ENCODE results near the gene DENND6A.
"Not testable (repeated sequence)": the region's sequence is repeated elsewhere in the genome, so short reads cannot be mapped to it uniquely, and the experiment has no call there.

Gene DENND6A

DNA sequence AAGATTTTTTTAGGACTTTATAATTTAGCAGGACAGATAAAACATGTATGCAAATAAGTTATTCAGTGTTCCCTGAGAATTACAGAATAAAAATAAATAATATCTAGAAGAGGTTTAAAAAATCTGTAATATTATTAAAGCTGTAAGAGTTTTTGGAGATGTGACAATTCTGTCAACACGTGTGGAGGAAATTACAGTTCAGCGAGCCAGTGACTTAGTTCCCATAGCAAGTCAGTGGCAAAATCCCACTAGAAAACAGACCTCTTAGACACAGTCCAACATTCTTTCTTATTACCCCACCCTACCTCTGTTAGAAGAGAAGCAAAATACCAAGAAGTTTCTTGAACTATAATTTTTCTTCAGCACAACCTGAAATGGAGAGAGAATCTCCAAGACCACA lies 16.2 kb upstream of the DENND6A start:
- no peak overlapping the region for H3K4me3 ChIP-seq (ENCODE audit: low read length)
- TF ChIP-seq ZNF274 (IDR thresholded peaks at IDR 0.05; ENCODE audit: low read depth, low read length) = no peak

DNA sequence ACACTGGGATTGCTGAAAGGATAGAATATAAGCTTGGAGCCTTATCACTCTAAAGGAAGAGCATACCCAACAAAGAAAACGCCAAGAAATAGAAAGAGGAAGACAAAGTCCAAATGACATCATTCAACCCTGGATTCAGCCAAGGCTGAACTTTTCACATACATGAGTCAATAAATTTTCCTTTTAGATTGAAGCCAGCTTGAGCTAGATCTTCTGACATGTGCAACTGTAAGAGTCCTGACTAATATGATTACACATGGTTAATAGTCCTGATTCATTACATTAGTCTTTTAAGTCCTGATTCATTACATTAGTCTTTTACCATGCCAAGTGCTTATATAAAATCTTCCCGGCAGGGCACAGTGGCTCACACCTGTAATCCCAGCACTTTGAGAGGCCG lies 13.6 kb upstream of the DENND6A start:
- no peak overlapping the region for H3K4me3 ChIP-seq (ENCODE audit: low read length)
- no peak for TF ChIP-seq ZNF274 (IDR thresholded peaks at IDR 0.05; ENCODE audit: low read depth, low read length)

DNA sequence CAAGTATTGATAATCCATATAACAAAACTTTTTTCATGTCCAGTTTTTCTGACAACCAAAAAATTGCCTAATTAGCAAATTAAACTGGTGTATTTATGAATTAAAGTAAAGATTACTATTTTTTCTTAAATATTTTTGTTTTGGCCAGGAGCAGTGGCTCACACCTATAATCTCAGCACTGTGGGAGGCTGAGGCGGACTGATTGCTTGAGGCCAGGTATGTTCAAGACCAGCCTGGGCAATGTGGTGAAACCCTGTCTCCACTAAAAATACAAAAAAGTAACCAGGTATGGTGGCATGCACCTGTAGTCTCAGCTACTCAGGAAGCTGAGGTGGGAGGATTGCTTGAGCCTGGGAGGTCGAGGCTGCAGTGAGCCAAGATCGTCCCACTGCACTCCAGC lies 12.5 kb upstream of the DENND6A start:
- not testable (repeated sequence) for H3K4me3 ChIP-seq (ENCODE audit: low read length)

DNA sequence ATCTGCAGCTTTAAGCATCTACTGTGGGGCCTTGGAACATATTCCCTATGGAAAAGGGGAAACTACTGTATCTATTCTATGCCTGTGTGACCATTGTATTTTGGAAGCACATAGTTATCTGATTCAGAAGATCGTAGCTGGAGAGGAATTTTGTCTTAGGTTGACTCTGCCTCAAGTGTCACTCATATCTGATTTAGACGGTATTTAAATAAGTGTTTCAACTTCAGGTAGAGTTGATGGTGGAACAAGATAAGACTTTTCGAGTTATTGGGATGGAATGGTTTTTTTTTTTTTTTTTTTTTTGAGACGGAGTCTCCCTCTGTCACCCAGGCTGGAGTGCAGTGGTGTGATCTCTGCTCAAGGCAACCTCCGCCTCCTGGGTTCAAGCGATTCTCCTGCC lies 8.9 kb upstream of the DENND6A start:
- no peak overlapping the region for H3K4me3 ChIP-seq (ENCODE audit: low read length)
- TF ChIP-seq ZNF274 (IDR thresholded peaks at IDR 0.05; ENCODE audit: low read depth, low read length) = no peak

DNA sequence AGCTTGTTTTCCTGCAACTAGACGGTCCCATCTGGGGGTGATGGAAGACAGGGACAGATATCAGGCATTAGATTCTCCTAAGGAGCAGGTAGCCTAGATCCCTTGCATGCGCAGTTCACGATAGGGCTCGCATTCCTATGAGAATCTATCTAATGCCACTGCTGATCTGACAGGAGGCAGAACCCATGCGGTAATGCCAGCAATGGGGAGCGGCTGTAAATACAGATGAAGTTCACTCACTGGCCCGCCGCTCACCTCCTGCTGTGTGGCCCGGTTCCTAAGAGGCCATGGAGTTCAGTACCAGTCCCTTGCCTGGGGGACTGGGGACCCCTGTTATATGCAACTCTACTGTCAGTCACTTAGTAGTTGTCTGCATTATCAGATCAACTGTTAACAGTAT lies 7.9 kb upstream of the DENND6A start:
- H3K4me3 ChIP-seq (ENCODE audit: low read length) = no peak overlapping the region
- no peak for TF ChIP-seq ZNF274 (IDR thresholded peaks at IDR 0.05; ENCODE audit: low read depth, low read length)

DNA sequence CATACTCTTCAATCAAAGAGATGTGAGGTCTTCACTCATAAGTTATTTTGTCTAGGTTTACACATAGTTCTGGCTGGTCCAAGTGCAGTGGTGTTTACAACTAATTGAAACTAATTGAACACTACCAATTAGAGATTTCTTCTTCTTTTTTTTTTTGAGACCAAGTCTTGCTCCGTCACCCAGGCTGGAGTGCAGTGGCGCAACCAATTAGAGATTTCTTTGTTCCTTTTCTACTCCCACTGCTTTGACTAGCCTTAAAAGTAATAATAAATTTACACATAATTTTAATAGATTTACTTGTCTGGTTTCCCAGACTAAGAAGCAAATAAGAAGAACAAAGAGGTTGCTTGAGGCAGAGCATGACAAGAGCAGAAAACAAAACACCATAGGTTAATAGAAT lies 6.7 kb upstream of the DENND6A start:
- no peak overlapping the region for H3K4me3 ChIP-seq (ENCODE audit: low read length)
- TF ChIP-seq ZNF274 (IDR thresholded peaks at IDR 0.05; ENCODE audit: low read depth, low read length) = no peak

DNA sequence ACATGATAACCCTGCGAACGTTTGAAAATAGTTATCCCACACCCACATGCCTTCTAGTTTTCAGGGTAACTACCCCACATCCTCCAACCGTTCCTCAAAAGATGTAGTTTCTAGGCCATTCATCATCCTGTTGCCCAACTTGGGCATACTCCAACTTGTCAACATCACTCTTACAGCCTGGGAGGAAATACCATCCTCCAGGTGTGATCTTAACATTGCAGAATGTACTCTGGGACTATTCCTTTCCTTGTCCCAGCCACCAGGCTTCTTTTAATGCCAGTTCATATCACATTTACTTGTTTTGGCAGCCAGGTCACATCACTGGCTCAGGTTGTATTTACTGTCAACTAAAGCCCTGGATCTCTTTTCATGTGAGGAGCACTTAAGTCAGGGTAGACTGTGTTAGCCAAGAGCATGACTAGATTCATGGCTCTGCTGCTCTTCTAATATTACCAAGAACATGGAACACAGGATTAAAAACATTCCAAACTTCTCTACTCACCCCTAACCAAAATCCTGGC lies 4.0 kb upstream of the DENND6A start:
- no peak for TF ChIP-seq ZNF274 (IDR thresholded peaks at IDR 0.05; ENCODE audit: low read depth, low read length)
- H3K4me3 ChIP-seq (ENCODE audit: low read length) = no peak overlapping the region

DNA sequence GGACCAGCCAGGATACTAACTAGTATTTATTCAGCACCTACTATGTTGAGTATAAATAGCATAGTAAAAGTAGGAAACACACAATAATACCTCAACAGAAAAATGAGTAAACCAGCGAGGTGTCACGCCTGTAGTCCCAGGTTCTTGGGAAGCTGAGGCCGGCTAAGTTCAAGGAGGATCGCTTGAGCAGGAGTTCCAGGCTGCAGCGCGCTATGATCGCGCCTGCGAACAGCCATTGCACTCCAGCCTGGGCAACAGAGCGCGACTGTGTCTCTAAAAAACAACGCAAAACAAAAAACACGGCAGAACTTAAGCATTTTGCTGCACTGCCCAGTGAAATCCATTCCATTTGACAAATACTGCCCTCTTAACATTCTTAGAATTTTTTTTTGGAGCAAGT lies 1.3 kb upstream of the DENND6A start:
- H3K4me3 ChIP-seq (ENCODE audit: low read length) = no peak overlapping the region
- TF ChIP-seq ZNF274 (IDR thresholded peaks at IDR 0.05; ENCODE audit: low read depth, low read length) = no peak

DNA sequence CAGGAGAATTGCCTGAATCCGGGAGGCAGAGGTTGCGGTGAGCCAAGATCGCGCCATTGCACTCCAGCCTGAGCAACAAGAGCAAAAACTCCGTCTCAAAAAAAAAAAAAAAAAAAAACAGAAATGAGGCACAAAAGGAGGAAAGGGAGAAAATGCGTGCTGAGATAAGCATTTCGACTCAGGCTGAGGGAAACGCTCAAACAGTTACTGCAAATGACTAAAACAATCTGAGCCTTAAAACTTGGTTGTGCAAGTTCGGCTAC lies 813 bp downstream of the DENND6A start:
- peak overlapping the region; percentile 72 for H3K4me3 ChIP-seq (ENCODE audit: low read length)

DNA sequence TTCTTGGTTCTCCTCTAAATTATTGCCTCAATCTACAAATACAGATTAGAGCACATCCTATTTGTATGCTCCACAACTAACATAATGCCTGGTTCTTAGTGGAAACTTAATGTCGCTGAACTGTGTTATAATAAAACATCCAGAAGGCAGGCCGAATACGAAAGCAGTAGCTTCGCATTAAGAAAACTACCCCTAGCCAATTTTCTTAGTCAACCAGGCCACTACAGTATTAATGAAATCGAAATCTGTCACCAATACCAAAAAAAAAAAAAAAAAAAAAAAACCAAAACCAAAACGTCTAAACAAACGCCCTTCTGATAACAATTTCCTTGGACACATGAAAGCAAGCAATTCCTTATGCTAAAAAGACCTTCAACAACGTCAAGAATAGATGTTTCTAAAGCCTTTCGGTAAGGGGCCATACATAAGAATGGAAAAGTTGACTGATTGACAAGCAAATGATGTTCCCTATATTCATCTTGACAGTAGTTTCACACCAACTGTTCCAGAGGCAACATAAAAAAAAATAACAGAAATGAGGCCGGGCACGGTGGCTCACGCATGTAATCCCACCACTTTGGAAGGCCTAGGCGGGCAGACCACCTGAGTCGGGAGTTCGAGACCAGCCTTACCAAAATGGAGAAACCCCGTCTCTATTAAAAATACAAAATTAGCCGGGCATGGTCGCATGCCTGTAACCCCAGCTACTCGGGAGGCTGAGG lies 1.3 kb downstream of the DENND6A start:
- peak overlapping the region; percentile 72 for H3K4me3 ChIP-seq (ENCODE audit: low read length)
- no peak for TF ChIP-seq ZNF274 (IDR thresholded peaks at IDR 0.05; ENCODE audit: low read depth, low read length)

DNA sequence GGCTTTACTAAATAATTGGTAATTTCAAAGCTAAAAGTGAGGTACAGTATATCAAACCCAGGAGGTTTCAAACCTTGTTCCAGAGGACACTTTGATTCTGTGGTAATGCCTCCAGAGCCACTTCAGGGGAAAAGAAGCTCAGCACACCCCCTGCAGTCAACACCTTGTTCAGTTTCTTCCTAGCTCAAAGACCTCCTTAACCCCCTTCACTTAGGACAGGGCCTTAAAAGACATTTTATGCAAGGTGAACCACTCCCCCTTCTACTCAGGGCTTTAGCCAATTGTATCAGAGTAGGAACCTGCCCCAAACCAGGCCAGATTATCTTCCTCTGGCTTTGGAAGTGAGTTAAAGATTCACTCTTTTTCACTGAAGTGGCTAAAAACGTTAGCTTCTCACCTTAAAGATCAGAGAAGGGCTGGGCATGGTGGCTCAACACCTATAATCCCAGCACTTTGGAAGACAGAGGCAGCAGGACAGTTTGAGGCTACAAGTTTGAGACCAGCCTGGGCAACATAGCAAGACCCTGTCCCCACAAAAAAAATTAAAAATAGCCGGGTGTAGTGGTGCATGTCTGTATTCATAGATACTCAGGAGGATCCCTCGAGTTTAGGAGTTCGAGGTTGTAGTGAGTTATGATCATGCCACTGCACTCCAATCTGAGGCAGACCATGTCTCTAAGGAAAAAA lies 3.4 kb downstream of the DENND6A start:
- TF ChIP-seq ZNF274 (IDR thresholded peaks at IDR 0.05; ENCODE audit: low read depth, low read length) = no peak
- H3K4me3 ChIP-seq (ENCODE audit: low read length) = no peak overlapping the region; the same call in 1 of the 2 replicates

DNA sequence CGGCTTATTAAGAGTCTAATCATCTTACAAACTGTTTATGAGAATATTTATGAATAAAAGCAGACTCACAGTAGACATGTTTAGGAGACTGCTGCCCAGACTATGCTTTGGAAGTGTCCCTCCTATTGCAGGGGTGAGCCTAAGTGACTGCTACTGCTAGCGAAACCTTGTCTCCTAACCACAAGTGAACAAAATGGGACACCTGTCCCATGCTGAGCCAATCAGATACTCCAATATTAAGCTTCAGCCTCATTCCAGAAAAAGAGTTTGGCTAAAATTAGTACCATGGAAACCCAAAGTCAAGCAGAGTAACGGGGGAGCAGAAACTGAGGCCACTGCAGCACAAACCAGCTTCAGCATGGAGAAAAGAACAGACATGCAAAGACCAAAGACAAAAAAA lies 4.6 kb downstream of the DENND6A start:
- no peak for TF ChIP-seq ZNF274 (IDR thresholded peaks at IDR 0.05; ENCODE audit: low read depth, low read length)
- H3K4me3 ChIP-seq (ENCODE audit: low read length) = no peak overlapping the region

DNA sequence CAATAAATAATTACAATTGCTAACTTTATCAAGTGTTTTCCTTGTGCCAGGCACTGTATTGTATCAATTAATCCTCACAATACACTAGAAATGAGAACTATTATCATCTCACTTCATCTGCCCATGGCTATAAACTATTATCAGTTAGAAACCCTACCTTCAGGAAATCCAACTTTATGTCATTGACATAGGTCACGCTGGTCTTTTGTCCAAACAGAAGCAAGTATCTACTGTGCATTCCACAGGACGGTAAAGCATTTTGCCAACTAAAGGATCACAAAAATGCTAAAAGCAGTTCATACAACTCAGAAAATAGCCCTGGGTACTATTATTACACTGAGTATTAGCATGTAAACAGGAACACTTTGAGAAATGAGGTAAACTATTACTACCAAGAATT lies 9.6 kb downstream of the DENND6A start:
- TF ChIP-seq ZNF274 (IDR thresholded peaks at IDR 0.05; ENCODE audit: low read depth, low read length) = no peak
- no peak overlapping the region for H3K4me3 ChIP-seq (ENCODE audit: low read length)

DNA sequence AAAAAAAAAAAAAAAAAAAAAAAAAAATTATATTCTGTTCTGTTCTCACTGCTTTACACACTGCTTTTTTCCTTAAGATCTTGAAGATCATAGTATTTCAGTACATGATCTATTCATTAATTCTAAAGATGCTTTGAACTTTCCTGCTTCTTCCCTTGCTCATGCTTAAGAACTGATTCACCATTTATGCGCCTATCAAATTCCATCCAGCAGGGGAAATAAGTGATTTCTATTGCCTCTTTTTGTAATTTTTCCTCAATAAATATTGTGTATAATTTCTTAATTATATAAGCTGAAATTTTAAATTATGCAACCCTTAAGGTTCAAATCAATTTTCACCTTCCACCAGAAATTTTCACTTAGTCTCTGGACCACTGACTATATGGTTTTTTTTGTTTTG lies 10.6 kb downstream of the DENND6A start:
- H3K4me3 ChIP-seq (ENCODE audit: low read length) = no peak overlapping the region
- TF ChIP-seq ZNF274 (IDR thresholded peaks at IDR 0.05; ENCODE audit: low read depth, low read length) = no peak

DNA sequence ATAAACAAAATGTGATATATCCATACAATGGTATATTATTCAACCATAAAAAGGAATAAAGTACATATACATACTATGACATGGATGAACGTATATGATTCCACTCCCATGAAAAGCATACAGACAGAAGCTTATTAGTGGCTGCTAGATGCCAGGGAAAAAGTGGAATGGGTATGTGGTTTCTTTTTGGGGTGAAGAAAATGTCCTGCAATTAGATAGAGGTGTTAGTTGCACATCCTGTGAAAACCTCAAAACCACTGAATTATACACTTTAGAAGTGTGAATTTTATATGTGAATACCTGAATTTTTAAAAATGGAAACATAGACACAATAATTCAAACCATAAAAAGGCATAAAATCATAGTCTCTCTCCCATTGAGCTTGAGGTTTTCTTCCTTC lies 11.2 kb downstream of the DENND6A start:
- TF ChIP-seq ZNF274 (IDR thresholded peaks at IDR 0.05; ENCODE audit: low read depth, low read length) = no peak

DNA sequence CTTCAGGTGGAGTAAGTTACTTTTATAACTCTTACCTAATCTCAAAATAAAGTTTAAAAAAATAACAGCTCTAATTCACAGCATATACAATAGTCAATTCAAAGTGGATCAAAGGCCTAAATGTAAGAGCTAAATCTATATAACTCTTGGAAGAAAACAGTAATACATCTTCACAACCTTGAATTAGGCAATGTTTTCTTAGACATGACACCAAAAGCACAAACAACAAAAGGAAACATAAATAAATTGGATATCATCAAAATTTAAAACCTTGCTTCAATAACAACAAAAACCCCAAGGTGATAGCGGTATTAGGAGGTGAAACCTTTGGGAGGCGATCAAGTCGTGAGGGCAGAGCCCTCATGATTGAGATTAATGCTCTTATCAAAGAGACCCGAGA lies 12.8 kb downstream of the DENND6A start:
- TF ChIP-seq ZNF274 (IDR thresholded peaks at IDR 0.05; ENCODE audit: low read depth, low read length) = no peak

More for the DNA sequence above, 11.2 kb downstream of the DENND6A start:
- H3K4me3 ChIP-seq (ENCODE audit: low read length) = no peak overlapping the region

More for the DNA sequence above, 12.8 kb downstream of the DENND6A start:
- H3K4me3 ChIP-seq (ENCODE audit: low read length) = no peak overlapping the region

All from GM08714 (cell line).